GM21717 (cell line): ENCODE results near the gene RASSF10.
"Not testable (repeated sequence)": the region's sequence is repeated elsewhere in the genome, so short reads cannot be mapped to it uniquely, and the experiment has no call there.

Experiments used
- ATAC-seq: cut with Tn5 transposase; IDR thresholded peaks from one replicate; pipeline ENCODE4 v1.9.1; 2021; ENCODE audit warnings: mild to moderate bottlenecking, moderate library complexity; ENCODE audit not compliant: unreplicated experiment

The RASSF10 gene

DNA sequence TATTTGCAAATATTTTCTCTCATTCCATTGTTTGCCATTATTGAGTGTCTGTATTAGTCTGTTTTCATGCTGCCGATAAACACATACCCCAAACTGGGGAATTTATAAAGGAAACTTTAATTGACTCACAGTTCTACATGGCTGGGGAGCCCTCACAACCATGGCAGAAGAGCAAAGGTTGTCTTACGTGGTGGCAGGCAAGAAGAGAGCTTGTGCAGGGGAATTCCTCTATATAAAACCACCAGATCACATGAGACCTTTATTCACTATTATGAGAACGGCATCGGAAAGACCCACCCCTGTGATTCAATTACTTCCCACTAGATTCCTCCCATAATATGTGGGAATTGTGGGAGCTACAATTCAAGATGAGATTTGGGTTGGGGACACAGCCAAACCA is 10.2 kb downstream of the RASSF10 start:
- ATAC-seq: no peak

DNA sequence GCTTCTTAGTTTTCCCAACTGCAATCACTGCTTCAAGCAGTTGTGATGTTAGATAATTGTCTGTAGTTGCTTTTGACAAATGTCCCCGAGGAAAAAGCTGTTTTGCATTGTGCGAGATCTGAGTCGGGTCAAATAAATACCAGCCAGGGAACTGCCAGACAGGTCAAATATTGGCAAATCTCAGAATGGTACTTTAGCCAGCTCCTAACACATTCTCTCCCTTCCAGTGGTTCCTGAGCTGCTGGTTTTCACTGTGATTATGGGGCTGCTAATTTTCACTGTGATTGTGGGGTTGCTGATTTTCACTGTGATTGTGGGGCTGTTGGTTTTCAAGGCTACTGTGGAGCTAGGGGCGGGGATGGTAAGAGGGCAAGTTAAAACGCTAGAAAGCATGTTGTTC is 14.3 kb downstream of the RASSF10 start:
- no peak for ATAC-seq

DNA sequence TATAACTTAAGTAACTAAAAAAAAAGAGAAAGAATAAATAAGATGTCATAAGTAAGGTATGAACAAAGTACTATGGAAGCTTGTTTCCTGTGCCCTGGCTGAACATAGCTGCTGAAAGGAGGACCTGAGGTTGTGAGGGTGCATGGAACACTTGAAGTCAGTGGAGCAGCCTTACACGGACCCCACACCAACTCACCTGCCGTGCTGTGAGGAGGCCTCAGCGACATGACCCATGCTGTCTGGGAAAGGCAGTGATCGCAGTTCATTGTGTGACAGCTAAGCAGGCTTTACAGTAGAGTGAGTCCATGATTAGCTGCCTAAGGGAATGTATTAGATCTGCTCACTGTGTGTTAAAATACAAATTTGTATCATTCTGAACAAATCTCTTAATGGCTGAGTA is 17.6 kb downstream of the RASSF10 start:
- no peak for ATAC-seq

DNA sequence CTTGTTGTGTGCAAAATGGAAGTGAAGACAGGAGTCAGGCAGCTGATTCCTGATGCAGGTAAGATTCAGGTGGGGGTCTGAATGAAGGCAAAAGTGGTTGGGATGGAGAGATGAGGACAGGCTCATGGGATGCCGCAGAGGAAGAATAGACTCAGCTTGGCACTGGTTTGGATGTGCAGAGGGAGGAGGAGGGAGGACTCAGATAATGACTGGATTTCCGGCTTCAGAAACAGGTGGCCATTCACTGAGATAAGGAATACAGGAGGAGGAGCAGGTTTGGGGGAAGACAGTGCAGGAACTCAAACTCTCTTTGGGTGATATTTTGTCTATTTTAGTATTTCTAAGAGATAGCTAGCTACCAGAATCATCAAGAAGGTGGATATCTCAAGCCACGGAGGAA is 19.2 kb downstream of the RASSF10 start:
- no peak for ATAC-seq

DNA sequence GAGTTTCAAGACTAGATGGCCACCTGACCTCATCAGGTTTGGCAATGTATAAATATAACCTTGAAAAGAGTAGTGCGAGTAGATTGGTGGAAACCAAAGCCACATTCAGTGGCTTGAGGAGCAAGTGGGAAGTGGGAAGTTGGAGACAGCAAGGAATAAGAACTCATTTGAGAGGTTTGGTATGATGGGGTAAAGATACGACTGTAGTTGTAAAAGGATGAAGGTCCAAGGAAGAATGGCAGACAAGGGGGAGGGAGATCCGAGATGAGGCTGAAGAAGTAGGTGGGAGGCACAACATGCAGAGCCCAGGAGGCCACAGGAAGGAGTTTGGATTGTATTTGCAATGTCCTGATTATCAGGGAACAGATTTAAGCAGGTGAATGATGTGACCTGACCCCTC is 20.8 kb downstream of the RASSF10 start:
- ATAC-seq: no peak

DNA sequence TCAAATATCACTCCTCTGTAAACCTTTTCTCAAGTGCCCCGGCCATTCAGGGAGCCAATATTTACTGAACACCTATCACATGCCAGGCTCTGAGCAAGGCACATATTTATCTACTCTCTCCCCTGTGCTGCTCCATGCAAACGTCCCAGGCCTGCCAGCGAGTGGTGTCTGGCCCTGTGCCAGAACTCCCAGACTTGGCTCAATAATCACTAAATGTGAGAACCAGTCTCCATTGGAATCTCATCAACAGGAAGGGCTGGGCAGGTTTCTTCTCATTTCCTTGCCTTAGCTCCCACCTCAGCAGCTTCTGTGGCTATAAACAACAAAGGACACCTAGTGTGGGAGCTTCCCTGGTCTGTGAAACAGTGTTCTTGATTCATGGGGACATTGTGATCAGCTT is 21.7 kb downstream of the RASSF10 start:
- ATAC-seq: no peak

DNA sequence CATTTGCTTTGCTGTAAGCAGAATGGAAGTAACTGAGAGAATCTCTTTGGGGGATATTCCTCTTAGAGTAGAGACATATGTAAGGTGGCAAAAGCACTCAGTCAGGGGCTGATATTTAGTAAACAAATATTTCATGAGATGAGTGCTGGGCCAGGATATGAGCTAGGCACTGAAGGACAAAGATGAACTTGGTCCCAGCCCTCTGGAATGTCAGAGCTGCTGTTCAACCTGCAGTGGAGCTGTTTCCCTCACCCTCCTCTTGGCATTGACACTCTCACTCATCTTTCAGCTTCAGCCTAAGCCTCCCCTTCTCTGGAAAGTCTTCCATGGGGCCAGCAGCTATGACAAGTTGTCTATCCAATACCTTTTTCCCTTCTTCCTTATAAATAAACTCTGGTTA is 22.2 kb downstream of the RASSF10 start:
- no peak for ATAC-seq

DNA sequence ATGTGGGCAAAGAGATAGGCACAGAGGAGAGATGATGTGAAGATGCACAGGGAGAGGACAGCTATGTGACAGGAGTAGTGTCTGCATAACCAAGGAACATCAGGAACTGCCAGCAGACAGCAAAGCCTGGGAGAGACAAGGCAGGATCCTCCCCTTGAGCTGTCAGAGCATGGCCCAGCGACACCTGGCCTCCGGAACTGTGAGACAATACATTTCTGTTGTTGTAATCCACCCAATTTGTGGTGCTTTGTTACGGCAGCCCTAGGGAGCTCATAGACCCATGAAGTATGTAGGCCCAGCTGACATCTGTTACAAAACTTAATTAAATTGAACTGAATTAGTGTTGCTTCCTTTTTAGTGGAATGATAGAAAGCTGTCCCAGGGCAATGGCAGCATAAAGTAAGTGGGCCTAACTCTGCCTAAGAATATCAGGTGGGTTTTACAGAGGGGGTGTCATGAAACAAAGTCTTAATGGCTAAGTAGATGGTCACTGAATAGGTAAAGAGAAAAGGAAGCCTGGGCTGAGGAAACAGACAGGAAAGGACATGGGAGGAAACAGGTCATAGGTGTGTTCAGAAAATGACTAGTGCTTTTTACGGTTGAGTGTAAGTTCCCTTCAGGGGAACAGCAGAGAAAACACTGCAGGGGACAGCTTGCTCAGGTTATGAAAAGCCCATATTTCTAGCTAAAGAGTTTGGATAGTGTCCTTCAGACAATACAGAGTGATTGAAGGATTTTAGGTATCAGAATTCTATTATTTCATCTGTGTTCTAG is 24.8 kb downstream of the RASSF10 start:
- no peak for ATAC-seq

DNA sequence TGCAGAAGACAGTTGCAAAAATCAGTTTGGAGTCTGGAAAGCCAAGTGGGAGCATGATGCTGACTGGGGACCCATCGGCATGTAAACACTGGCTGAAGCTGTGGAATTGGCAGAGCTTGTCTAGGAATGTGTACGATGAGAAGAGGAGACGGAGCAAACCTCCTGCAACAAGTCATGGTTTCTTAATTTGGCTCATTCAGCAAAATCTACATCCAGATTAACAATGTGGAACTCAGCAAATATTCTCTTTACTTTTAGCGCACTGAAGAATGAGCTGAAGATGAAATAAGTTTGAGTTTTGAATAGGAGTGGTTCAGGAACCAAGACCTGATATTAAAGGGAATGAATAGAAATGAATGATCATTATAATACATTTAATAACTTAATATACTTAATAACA is 26.6 kb downstream of the RASSF10 start:
- no peak for ATAC-seq

DNA sequence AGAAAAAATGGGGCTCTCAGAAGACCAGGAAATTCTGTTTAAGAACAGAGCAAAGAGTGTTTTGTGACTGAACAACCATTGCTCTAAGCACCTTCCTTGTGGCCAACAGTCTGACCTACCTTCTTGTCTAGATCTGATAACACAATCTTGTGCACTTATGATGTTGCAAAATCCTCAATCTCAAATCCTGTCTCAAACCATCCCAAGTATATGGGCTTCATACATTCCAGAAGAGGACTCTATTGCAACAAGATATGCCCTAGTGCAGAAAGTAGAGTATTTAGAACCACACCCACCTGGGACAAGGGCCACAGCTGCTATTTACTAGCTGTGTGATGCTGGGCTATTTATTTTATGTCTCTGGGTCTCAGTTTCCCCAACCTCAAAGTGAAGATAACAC is 27.1 kb downstream of the RASSF10 start:
- no peak for ATAC-seq

DNA sequence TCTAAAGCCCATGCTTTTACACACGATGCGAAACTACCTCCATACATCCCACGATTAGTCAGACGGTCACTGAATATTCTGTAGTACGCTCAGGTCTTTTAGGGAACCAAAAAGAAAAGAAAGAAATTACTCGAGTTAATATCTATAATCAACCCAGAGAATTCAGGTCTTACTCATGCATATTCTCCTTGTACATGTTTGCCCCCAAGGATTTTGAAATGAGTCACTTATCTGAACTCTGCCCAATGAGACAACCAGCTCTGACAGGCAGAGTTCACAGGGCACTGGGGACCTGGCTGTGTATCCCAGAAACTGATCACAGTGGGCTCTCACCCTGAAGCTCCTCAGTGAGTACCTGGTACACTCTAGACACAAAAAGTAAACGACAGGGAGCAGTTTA is 29.2 kb downstream of the RASSF10 start:
- ATAC-seq: no peak

DNA sequence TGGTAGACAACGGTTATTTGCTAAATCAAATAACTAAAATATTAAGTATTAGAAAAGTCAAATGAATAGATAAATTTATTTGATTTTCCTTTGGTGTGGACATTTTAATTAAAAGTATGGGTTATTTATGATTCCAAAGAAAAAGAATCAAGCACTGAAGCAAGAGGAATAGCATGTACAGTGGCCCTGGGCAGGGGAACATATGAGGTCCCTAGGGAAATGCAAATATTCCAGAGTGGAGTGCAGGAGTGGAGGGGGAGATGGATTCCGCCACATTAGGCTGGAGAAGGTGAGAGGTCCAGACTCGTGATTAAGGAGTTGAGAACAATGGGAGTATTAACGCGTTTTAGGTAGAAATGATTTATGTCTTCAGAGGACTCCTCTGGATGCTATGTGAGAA is 30.0 kb downstream of the RASSF10 start:
- no peak for ATAC-seq

DNA sequence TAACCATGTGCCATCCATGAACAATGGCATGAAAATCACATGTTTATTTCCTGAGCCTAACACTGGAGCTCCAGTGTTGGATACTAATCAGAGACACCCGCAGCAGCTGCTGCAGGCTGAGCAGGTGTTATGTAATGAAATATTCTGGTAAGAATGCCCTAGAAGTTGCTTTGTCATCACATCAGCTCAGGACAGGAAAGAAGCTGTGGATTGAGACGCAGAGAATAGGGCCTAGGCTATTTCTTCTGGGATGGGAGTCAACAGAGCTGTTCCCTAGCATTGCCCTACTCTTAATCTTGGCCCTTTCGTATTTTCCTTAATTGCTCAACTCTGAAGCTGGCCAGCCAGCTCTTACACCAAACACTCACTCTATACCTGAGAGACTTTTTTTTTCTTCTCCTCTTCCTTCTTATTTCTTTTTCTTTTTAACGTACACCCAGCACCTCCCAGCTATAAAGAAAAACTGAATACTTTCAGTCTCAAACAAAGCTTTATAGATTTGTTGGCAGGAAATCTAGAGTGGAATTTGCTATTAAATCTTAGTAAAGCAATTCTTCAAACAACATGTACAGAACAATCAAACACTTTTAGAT is 31.9 kb downstream of the RASSF10 start:
- no peak for ATAC-seq

DNA sequence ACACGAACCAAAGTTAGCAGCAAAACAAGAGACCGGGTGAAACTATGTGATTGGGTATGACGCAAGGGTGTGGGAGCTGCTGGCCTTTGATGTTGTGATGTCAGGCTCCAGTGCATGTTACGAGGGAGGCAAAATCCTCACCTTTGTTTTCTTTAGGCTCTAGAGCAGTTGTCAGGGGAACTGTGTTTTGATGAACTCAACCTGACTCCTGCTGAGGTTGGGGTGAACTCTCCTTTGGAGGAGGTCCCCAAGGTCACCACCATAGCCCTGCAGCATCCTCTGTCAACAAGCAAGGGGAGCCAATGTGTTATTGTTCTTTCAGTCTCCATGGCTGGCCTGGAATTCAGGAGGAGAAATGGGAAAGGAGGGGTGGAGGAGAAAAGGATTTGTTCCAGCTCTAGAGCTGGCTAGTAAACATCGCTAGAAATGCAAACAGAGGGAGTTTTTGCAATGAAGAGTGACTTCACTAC is 33.8 kb downstream of the RASSF10 start:
- no peak for ATAC-seq

DNA sequence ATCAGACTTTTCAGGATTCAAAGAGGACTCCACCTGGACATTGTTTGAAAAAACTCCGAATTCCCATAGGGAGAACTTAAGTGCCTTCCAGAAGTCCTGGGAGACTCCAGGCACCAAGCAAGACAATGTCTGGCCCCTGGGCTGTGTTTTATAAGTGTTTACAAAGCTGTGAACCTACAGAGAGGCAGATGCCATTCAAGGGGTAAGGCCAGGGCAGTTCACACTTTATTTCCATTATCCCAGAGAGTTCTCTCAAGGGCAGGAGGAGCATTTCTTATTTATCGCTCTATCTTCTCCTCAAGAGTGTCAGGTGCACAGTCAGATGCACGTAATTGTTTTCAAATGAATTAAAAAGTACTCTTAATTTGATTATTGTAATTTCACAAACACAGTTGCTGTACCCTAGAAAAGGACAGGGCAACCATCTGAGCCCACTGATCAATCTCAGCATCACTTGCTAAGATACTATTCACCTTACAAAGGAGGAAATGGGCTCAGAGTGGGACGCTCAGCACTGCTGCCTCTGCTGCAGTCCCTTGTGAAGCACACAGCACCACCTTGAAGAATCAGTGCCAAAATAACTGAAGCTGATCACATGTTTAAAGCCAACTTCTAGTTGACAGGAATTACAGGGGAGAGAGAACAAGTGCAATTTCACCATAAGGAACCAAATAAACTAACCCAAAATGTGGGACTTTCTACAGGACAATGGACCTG is 35.0 kb downstream of the RASSF10 start:
- no peak for ATAC-seq

DNA sequence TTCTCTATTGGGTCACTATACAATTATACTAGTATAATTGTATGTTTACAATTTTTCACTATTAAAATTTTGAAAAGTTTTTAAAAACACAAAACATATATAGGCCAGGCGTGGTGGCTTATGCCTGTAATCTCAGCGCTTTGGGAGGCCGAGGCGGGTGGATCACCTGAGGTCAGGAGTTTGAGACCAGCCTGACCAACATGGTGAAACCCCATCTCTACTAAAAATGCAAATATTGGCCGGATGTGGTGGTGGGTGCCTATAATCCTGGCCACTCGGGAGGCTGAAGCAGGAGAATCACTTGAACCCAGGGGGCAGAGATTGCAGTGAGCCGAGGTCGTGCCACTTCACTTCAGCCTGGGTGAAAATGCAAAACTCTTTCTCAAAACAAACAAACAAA is 36.0 kb downstream of the RASSF10 start:
- not testable (repeated sequence) for ATAC-seq

DNA sequence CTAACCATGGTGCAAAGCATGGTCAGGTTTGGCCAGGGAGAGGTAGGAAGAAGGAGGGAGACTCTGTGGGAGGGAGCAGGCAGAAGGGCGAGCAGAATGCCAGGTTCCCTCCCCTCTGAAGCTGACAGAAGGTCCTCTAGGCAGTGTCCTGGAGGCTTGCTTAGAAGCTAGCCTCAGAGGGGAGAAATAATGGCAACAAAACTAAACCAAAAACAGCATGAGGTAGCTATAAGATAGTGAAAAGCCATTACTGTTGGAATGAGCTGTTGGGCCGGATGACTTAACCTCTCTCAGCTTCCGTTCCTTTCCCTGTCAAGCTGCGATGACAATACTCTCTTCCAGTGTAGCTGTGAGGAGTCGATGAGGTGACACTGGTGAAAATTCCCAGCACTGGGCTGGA is 36.6 kb downstream of the RASSF10 start:
- ATAC-seq: no peak

DNA sequence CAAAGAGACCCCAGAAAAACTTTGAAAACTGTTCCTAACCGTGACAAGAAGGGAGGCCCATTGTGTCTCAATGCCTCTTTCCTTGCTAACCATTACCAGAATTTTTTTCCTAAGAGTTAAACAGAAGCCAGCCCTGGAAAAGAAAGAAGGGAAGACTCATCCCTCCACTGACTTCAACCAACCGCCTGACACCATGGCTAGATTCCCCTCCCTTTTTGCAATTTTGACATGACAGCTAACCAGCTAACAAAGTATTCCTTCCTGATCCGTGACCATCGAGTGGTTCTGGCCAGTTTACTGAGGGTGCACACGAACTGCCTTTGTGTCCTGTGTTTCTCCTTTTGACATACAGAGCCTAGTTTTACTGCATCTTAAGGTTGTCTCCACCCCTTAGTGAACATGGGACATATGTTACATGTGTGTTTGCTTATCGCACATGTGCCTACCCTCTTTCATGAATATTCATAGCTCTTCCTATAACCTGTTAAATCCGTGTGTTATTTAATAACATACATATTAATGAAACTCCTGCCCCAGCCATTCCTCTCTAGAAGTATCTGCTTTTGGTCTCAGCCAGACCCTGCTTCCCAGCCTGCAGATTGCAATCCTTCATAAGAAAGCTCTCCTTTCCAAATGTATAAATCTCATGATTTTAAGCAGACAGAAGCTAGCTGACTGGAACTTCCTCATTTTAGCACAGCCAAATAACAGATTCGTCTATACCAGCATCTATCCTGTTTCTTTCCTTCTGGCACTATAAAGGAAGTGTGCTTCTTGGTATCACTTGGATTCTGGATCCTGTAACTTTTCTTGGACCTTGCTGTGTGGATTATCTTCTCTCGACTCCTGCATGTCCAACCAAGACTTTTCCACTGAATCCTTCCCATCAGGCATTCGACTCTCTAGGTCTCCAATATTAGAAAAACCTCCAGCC is 37.8 kb downstream of the RASSF10 start:
- no peak for ATAC-seq

DNA sequence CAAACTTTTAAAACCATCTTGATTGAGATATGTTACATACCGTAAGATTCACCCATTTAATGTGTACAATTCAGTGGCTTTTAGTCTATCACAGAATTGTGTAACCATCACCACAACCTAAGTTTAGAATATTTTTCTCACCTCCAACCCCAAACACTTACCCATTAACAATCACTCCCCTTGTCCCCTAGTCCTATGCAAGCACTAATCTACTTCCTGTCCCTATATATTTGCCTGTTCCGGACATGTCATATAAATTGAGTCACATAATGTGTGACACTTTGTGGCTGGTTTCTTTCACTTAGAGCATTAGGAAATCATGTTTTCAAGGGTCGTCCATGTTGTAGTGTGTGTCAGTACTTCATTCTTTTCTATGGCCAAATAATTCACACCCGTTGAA is 38.8 kb downstream of the RASSF10 start:
- no peak for ATAC-seq

DNA sequence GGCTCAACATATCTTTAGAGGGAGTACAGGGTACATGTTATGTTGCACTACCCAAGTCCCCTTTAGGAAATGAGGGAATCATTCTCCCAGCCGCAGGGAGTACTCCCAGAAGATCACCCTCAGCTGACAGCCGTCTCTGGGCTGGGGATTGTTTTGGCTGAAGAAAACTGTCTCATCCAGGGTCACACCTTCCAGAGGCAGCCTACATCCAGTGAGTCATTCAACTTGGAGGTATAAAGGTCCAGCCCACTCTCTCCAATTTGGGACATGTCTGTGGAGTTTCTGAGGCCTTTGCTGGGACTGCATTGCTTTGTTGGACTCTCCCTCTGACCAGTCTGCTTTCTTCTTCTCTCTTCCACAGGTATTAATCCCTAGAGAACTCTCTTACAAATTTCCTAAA is 42.1 kb downstream of the RASSF10 start:
- ATAC-seq: no peak

DNA sequence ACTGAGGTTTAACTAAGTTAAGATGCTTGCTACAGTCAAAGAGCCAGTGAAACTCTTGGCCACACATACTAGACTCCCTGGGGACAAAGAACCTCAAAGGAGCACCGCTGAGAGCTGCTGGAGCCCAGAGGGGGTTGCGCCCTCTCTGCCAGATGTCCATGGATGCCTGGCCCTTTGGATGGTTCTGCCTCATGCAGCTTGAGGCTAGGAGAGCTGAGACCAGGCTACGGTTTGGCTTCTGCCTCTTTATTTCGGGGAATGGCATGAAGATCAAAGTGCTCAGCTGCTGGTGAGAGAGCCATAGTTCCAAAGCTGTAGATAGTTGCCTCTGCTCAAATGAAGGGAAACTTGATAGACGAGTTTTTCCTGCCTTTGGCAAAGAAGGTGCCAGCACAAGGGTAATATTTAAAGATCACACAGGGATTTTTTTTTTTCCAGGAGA is 43.0 kb downstream of the RASSF10 start:
- no peak for ATAC-seq
